Epithelial cell of proximal tubule (primary cell): ENCODE results near the gene LRRC45. TPM values are rescaled to one million over a fixed set of nuclear protein-coding genes. Genes with fewer than 3 reads are reported as not detected.
"Not testable (repeated sequence)": the region's sequence is repeated elsewhere in the genome, so short reads cannot be mapped to it uniquely, and the experiment has no call there.

Experiments used
- DNase-seq: peaks from one replicate; pipeline ENCODE4 v3.0.0-alpha.2; 2011; ENCODE audit warnings: low read depth
- H3K4me3 ChIP-seq: 2 replicates; pipeline ENCODE4 v1.5.1; 2011; ENCODE audit warnings: low read depth, mild to moderate bottlenecking, low read length
- total RNA-seq: library from RNA; depleted of rRNA; stranded (reverse); fragments of >200 nt; gene quantifications from 2 replicates; pipeline ENCODE4 v1.2.3, GENCODE V29; 2015
- TF ChIP-seq, protein P1 (sequence below): conservative IDR thresholded peaks from 2 replicates; pipeline ENCODE4 v1.5.1; 2012; ENCODE audit warnings: low read depth, mild to moderate bottlenecking, low read length

LRRC45 gene
- total RNA-seq, 1 donor from 2014 or later, result 44.5 TPM

DNA sequence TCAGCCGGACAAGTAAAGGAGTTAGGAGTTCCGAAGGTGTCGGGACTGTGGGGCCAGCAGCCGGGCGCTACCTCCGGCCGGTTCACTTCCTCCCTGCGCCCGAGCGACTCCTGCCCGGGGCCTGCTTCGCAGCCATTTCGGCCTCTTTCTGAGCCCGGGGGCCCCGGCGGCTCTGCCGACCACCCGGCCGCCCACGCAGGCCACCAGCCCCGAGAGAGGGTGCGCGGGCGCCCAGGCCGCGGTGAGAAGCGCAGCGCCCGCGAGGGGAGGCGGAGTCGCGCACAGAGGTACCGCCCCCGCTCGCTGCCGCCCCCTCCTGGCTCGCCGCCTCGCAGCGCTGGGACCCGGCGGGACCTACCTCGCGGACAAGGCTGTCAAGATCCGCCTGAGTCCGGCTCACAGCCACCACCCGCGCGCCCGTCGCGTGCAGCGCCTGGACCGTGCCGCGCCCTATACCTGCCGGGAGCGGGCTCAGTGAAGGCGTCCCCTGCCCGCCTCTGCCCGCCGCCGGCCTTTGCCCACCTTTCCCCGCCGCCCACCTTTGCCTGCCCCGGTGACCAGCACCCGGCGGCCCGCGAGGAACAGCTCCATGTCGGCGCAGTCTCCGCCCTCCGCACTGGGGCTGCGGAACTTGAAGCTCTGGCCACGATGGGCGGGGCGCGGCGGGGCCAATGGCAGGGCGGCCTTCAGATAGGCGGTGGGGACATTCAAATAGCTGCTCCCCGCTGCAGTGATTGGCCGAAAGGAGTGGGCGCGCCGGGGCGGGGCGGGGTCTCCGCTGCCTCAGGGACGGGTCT, 14.2 kb downstream of the LRRC45 start, which contains the start of gene DCXR:
TSS of gene DCXR (minus strand) at position 606 of the 797 bp plus-strand sequence. CDS start at position 591, 15 bp downstream.
- DNase-seq, result peak; percentile 42
- TF ChIP-seq, protein P1, sequence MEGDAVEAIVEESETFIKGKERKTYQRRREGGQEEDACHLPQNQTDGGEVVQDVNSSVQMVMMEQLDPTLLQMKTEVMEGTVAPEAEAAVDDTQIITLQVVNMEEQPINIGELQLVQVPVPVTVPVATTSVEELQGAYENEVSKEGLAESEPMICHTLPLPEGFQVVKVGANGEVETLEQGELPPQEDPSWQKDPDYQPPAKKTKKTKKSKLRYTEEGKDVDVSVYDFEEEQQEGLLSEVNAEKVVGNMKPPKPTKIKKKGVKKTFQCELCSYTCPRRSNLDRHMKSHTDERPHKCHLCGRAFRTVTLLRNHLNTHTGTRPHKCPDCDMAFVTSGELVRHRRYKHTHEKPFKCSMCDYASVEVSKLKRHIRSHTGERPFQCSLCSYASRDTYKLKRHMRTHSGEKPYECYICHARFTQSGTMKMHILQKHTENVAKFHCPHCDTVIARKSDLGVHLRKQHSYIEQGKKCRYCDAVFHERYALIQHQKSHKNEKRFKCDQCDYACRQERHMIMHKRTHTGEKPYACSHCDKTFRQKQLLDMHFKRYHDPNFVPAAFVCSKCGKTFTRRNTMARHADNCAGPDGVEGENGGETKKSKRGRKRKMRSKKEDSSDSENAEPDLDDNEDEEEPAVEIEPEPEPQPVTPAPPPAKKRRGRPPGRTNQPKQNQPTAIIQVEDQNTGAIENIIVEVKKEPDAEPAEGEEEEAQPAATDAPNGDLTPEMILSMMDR, result peak; percentile 62
- peak within 1 kb of the TSS; percentile 70 for H3K4me3 ChIP-seq

DNA sequence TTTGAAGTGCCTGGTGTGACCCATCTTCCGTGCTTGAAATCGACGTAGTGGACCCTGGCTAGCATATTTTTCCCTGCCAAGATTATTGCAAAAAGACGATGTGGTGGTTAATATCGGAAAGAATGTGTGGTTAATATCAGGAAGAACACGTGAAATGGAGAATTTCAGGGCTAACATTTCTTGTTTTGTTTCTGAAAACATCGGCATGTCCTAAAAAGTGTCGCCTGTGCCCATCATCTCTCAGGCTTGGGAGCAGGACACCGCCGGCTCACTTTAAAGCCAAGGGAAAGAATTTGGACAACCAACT, 14.7 kb downstream of the LRRC45 start:
- peak overlapping the region; percentile 70 for H3K4me3 ChIP-seq
- TF ChIP-seq, protein P1, result no peak
- no peak for DNase-seq

DNA sequence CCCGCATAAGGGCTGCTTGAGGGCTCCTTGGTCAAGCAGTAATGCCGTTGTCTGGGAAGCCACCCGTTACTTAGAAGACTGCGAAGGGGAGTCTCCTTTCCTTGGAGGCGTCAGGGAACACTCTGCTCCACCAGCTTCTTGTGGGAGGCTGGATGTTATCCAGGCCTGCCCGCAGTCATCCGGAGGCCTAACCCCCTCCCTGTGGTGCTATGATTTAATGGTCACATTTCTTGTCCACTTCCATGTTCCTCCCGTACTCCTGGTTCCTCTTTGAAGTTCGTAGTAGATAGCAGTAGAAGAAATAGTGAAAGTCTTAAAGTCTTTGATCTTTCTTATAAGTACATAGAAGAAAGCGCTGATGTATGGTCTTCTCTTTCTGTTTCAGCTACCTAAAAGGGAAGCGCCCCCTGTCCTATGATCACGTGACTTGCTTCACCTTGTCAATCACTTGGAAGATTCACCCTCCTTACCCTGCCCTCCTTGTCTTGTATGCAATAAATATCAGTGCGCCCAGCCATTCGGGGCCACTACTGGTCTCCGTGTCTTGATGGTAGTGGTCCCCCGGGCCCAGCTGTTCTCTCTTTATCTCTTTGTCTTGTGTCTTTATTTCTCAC, 15.8 kb downstream of the LRRC45 start:
- H3K4me3 ChIP-seq, DNase-seq: not testable (repeated sequence)

DNA sequence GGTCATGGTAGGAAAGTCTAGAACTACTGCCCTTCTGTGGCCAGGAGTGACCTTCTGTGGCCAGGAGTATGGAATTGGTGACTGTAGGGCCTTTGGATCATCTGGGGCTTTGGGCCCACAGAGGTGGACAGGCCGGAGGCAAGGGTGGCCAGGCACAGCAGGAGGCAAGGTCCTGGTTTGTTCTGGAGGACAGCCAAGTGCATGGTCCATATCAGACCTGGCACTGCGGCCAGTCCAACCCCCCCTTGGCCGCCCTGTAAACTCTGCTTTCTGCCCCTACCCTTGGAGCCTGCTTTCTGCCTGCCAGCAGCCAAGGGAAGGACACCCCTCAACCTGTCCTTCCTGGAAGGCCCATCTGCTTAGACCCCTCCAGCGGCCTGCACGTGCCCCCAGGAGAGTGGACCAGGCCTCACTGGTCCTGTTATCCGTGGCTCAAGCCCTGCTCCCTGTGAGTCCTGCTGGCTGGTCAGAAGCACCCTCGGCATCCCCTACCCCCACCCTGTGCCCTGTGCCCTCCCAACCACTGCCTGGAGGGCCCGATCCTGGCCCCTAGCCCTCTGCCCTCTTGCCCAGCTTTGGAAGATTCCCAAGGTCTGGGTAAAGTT, 16.7 kb downstream of the LRRC45 start:
- DNase-seq, result no peak
- H3K4me3 ChIP-seq, result no peak overlapping the region
- TF ChIP-seq, protein P1, result no peak

DNA sequence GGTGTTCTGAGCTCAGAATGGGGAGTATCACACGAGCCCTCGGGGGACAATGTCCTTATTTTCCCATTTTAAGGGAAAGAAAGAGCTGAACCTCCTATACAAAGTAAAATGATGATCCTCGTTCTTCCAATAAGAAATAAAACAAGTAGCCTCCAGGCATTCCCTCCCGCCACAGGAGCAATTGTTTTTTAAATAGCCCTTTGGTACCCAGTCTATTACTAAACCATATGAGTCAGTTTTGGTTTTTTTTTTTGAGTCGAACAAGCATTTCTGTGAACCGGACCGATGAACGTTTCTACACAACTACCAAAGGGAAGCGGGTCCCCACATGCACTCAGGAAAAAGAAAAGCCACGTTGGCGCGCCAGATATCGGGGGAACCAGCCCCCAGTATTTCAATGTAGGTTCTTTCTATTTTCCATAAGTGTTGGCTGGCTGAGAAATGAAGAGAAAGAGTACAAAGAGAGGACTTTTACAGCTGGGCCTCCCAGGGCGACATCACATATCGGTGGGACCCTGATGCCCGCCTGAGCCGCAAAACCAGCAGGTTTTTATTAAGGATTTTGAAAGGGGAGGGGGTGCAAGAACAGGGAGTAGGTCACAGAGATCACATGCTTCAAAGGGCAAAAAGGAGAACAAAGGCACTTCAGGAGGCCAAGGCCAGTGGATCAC, 18.2 kb downstream of the LRRC45 start:
- no peak for DNase-seq
- no peak overlapping the region for H3K4me3 ChIP-seq
- TF ChIP-seq, protein P1, result no peak

DNA sequence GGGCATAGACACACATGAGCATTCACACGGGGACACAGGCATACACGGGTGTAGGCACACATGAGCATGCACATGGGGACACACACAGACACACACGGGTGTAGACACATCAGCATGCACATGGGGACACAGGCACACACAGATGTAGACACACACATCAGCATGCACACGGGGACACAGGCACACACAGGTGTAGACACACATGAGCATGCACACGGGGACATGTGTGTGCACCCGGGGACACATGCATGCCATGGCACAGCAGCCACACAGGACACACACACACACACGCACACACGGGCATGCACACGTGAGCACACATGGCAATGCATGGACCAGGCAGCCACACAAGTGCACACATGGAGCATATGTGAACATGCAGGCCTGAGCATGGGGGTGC, 19.5 kb downstream of the LRRC45 start:
- H3K4me3 ChIP-seq, result no peak overlapping the region
- TF ChIP-seq, protein P1, result no peak
- DNase-seq, result no peak

DNA sequence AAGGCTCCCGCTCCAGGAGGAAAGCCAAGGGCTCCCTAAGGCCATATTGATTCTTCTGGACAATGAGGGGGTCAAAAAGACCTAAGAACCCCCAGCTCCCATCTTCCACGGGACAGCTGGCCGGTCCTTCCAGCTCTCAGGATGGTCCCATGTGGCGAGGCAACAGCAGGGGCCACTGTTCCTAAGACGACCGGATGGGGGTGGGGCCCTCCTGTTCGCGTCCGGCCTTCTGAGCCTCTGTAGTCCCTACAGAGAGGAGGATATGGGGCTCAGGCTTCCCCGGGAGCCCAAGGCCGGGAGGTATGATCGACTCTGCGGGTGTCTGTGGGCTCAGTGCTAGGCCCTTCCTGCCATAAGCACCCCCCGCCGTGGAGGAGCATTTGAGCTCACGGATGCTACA, 20.4 kb downstream of the LRRC45 start:
- no peak overlapping the region for H3K4me3 ChIP-seq
- DNase-seq, result no peak
- TF ChIP-seq, protein P1, result no peak
